ENCODE data around the gene HOXA7.

The HOXA7 gene

DNA sequence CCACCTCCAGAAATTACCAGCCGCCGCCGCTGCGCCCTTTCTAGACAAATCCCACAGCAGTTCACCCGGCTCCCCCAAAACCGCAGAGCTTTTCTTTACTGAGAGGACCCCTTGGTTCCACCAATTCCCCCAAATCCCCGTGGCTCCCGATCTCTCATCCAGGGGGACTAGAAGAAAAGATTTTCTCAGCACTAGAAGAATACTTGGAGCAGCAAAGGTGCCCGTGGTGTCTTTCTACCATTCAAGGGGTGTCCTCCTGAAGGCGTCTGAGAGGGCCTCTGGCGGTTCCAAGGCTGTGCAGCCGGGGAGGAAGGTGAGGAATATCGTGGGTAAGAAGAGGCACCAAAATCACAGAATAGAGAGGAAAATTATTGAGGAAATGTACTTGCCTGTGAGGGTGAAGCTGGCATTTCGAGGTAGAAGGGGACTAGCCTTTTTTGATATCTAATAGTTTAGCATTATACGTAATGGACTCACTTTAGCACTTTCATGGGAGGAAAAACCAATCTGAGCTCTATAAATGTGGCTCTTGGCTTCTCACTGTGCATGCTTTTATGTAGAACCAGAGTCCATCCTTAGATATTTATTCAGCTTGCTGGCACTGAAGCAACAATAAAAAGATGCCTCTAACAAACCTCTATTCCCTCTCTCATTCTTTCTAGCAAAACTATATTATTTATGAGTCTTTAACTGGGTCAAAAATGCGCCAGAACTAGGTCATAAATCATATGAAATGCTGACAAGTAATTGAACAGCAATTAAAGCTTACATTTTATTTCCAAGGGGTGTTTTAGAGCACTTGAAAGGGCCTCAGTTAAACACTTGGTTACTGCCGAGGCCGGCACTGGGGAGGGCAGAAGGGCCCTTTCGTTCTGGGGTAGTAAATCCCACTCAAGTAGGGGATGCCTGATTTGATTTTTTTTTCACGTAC is 40.2 kb downstream of the HOXA7 start:
- no peak for ATAC-seq

DNA sequence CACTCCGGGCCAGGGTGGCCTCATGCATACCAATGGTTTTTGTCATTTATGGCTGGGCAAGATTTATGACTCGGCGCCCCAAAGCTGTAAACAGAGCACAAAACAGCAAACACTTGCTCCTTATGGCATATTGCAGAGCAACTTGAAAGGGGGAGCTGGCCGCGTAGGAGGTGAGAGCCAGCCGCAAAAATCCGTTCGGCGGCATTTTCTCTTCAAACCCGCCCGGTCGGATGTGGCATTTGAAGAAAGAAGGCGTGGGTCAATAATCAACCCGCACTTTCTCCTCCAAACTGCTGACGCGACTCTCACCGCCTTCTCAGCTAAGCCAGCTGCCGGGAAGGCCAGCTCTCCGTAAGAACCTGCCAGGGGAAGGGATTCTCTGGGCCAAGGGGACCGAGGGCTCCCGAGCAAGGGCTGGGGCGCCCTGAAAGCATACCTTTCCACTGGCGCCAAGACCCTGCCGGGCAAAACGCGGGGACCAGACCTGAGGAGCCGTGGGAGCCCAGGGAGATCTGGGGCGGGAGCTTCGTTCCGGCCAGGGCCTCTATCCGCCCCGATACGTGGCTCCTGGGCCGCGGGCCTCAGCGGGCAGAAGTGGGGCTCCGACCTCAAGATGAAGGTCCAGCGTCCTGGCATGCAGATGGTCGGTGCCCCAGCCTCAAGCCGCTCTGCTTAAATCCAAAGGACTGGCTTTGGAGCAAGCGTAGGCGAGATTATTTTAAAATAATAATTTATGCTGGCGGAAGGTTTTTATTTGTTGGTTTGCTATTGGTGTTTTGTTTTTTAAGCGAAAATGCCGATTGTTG is 41.1 kb downstream of the HOXA7 start:
- ATAC-seq, result no peak

DNA sequence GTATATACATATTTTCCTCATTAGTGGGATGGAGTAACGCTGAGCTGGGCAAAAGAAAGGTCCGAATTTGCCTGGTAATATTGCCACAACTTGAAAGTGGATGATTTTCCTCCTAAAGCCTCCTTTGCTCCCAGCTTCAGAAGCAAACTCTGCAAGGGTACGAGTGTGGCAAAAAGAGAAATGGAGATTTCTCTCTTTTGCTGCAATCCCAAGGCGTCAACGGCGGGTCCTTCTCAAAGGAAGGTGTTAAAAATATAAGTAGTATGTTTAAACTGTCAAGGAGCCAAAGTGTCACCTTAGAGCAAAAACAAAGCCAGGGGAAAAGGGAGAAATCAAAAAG is 41.6 kb downstream of the HOXA7 start:
- ATAC-seq, result no peak

DNA sequence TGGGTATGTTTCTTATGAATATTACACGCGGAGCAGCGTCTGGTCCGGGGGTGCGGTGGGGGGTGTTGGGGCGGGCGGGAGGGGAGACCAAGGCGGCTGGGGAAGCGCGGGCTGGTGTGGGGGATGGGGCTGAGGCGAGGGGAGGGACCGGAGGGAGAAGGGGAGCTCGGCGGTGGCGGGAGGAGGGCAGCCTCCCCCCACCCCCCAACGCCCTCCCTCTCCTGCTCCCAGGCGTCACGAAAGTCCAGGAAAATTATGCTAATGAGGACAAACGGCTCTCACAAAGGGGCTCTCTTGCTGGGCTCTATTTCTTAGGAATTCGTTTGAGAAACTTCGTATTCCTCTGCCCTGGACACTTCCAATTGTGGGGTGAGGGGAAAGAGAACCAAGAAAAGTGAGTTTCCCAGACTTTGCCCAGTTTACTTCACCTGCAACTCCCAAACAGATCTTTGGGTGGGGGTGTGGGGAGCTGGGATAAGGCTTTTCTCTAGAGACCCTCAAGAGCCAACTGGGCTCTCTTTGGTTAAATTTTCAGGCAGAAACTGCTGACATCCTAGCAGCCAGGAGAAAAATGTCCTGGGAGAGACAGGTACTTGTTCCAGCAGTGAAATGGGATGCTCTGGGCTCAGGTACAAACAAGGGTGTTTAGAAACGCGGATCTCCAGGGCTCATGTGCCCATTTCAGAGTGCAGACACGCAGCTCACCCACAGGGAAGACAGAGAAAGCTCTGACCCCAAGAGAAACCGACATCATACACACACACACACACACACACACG is 42.3 kb downstream of the HOXA7 start:
- ATAC-seq, result no peak

DNA sequence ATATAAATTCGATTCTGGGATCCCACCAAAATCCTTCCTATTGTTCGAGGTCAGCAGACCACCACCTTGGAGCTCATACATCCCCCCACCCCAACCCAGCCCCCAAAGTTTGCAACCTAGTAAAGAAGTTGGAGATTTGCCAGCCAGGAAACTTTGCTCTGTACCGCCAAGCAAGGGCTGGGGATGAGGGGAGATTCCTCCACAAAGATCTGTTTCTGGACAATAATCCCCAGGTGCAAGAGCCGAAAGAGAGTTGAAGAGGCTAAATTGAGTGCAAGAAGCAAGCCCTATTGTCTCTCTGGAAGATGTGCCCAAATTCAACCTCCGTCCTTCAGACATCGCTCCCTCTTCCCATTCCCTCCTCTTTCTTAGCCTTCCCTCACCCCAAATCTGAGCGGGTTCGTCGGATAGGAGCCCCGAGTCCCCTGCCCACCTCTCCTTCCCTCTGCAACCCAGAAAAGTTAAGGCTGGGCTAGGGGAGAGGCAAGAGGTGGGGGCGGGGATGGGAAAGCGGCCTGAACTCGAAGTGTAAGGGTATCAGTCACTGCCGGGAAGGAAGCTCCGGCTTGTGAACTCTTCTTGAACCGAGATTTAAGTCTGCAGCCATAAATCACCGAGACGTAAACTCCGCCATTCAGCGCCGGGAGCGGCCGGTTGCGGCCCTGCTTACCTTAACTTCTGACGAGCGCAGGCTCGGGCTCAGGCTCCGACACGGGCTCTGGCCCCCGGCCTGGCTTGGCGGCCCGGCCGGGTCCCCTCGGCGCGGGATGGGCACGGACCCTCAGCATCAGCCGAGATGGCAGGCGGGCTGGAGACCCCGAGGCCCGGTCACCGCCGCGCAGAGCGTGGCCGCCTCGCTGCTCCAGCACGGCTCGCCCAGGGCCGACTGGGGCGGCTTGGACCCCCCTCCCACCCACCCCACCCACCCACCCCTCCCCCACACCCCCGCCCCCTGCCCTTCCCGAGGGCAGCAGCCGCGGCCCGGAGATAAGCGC is 43.2 kb downstream of the HOXA7 start:
- ATAC-seq, result no peak

DNA sequence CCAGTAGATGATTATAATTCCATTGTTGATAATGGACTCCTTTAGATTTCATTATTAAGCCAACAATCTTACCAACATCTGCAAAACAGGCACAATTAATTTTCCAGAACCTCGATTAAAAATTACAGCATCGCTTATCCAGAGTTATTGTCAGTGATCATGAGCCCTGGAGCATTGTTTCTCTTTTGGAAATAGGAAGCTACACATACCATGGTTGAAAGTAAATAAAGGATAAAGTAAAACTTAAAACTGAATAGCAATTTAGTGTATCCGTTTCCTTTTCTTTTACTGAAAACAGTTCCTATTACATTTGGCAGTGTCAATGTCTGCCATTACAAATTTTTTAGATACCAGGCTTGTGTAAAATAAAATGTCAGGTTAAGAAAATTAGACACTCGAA is 44.1 kb downstream of the HOXA7 start:
- ATAC-seq, result no peak

DNA sequence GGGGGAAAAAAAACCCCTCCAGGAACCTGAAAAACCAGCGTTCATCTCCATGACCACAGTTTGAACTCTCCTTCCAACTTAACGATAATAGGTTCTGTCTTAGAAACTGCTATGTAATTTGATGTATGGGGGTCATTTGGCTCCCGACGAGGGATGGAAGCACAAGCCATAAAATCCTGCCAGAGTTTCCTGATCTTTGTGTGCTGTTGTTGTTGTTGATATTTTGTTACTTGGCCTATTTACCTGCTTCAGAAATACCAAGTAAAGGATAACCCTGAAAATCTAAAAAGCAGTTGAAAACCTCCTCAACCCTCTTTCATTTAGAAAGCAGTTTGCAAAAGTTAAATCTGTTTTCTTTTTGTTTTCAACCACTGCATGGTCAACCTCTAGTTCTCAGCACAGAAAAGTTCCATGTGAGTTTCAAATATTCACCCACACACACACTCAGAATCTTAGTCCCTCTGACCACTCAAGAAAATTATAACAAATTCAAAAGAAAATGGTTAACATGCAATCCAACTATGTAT is 44.7 kb downstream of the HOXA7 start:
- ATAC-seq, result no peak

DNA sequence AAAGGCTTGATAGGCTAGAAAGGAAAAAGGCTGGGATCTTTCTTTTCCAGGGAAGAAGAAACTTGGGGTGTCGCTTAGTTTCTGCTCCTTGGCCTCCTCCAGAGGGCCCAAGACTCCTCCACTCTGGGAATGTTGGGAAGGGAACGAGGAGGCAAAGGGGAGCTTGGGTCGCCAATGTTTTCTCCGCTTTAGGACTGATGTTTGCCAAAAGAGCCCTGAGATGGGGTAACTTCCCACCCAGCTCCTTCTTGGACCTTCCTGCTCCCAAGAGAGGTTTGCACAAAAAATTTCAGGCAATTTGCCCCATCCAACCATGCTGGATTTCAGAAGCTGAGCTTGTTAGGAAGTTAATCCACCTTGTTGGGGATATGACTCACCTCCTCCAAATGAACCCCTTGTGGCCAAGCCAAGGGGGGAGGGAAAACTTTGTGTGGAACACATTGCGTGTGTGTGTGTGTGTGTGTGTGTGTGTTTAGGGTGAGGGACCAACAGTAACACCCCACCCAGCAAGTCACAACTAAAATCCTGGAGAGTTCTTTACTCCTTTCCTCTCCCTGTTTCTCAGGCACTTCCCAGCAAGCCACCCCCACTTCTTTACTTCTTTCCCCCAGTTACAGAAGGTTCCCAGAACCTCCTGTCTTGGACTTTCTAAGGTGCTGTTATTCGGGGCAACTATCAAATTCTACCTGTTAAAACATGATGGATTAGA is 45.3 kb downstream of the HOXA7 start:
- no peak for ATAC-seq

DNA sequence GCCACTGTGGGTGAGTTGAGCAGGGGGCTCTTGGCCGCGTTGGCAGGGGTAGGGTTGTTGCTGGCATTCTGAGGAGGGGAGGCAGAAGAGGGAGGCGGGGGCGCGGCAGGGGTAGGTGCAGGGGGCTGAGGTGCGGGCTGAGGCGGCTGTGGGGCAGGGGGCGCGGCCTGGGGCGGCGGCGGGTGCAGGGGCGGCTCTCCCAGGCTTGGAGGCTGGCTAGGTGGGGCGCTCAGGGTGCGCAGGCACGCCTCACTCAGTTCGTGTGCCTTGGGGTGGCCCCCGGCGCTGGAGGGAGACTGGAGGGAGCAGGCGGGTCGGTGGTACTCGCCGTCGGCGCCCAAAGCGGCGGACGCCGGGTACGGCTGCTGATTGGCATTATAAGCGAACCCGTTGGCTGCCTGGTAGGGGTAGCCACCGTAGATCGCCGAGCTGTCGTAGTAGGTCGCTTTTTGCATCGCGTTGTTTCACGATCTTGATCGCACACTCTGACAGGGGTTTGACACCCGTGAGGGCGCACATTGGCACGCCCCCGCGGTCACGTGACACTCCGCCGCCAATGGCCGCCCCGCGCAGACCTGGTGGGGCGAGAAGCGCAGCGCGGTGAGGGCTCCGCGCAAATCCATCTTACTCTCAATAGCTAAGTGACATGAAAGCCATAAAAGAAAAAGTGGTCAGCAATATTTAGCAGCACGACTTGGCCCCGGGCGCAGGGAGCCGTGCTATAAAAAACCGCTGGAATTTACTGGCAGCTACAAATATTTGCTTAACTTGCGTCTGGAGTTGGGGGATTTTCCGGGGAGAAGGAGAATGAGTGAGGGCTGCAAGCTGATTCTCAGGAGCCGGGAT is 46.1 kb downstream of the HOXA7 start:
- no peak for ATAC-seq

DNA sequence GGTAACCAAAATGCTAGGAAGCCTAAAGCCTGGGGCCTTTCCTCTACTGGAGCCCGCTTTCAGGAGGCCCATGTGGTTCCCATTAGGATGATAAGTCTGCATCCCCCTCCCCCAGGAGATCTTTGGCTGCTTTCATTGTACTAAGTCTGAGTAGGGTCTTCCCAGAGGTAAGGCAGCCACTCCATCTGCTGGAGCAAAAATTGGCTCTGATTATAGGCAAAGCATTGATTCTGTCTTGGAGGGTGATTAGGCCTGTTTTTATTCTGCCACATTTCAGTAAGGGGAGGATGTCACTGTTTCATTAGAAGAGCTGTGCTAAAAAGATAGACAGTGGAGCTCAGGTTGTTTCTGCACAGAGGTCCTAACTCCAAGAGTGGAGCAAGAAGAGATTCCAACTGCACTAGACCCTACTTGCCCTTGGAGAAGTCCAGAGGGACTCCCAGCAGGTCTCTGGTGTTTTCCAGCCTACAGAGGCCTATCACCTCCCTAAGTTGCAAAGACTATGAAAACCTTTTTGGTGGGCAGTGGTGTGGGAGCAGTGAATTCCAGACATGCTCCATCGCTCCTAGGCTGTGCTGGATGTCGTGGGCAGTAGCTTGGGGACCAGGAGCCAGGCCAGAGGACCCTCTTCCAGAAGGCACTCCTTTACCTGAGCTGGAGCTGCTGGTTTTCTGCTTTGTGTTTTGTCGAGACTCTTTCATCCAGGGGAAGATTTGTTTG is 46.8 kb downstream of the HOXA7 start:
- no peak for ATAC-seq

DNA sequence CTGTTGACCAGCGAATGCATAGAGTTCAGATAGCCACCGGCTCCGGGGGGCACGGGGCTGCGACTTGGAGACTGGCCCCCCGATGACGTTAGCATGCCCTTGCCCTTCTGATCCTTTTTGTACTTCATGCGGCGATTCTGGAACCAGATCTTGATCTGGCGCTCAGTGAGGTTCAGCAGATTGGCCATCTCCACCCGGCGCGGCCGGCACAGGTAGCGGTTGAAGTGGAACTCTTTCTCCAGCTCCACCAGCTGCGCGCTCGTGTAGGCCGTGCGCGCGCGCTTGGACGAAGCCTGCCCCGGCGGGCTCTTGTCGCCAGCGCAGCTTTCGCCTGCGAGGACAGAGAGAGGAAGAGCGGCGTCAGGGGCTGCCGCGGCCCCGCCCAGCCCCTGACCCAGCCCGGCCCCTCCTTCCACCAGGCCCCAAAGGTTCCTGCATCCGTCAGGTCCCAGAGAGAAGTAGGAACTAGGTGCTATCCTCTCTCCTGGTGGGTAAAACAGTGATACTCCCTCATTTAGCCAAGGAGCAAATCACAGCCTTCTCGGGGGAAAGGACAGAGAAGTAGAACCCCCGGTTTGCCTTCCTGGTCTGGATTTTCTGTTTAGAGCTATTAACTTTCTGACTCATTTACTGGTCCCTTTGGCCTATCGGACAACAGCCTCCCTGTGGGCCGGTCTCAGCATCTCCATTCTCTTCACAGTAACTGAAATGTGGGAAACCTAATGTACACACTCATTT is 47.9 kb downstream of the HOXA7 start:
- no peak for ATAC-seq

DNA sequence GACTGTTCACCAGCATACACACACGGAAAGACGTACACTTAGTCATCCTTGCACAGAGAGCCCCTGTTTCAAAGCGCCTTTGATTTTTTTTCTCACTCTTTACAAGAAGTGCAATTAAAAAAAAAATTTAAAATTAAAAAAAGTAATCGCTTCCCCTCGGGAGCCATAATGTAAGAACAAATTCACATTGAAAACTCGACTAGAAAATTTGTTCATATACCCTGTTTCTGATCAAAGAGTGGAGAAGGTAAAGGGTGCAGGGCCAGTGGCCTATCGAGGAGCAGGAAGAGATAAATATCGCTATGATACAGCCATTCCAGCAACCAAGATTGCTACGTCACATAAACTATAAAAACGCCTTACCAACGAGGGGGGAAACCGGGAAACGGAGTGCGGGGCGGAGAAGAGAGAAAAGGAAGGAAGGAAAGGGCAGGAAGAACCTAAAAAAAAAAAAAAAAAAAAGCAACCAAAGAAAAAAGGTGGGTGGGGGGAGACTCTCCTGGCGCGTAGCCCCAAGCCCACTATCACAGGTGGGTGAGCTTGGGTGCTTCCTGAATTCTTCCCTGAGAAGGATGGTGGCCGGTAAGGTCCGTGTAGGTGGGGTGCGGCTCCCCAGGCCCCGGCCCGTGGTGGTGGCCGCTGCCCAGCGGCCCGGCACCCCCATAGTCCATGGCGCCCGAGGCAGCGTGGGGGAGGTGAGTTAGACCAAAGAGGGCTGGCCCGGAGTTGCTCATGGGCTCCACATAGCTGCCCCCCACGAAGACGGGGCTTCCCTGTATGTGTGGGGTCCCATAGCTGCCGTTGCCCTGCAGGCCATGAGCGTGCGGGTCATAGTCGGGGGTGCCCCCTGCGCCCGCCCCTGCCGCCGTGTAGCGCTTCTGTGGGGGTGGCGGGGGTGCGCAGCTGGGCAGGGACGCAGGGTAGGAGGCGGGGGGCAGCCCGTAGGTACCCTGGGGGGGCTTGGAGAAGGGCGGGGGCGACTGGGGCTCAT is 48.8 kb downstream of the HOXA7 start:
- ATAC-seq, result no peak

DNA sequence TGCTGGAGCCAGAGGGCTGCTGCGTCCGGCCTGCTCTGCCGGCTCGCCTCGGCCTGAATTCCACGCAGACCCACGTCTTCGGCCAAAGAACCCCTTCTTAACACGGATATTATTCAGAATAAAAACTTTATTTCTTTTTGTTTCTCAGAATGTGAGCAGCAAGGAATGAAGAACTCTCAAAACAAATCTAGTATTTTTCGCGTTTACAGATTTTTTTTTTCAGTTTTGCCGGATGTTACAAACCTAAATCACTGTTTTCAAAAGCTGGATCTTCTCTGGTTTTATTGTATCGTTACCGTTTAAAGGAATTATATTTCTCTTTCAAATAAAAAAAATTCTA is 49.6 kb downstream of the HOXA7 start:
- no peak for ATAC-seq

DNA sequence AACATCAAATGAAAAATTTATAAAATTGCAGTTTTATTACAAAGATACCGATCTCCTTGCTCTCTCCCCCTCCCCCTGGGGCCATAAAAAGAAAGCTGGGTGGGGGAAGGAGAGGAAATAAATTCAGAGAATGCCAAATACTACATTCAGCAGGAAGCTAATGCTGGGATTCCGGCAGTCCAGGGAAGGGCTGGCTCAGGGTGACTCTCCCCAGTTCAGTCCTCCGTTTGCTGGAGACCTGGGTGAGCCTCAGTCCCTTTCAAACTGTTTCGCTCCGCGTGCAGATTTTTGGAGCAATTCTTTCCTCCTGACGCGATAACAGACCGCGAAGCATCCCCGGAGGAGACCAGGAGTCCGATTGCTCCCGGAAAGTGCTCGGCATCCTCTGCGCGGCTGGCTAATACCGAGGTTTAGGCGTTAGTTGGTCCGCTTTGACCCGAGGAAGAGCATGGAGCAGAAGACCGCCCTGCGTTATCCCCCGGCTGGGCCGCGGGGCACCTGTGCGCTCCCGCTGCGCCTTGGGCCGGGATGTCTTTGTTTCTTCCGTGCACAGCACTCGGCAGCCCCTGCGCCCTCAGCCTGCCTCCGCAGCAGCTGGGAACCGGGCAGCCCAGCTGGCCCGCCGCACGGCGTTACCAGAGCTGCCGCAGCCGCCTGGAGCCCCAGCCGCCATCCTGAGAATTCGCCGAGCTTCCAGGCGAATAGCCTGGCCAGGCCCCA is 50.1 kb downstream of the HOXA7 start:
- ATAC-seq, result no peak

DNA sequence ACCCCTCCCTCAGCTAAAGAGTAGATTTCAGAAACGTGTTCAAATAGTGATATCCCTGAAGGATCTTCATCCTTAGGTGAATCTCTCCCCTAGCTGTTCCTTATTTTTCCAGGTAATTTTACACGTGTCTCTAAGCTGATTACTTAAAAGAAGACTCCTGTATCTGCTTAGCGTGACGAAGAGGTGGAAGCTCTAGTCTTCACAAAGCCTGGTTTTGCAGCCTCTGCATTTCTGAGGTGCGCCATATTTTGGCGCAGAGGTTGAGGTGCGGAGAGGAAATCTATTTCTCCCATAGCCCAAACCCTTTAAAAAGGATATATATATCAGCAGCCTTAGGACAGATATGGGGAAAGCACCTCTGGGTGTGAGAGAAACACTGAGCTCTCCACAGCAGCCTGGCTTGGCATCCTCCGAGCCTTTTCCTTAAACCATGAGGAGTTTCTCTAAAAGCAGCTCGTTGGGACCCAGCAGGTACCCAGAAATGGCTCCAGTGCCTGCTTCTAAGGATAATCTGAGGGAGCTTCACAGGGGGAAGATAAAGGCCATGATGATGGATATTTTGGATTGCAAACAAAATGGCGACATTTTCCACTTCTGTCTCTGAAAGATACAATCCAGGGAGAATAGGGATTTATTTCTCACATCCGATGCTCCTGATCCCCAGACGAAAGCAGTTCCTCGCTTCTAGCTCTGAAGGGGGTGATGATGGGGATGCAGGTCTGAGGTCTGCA is 51.0 kb downstream of the HOXA7 start:
- no peak for ATAC-seq
